ENCODE measurements around the gene C6orf132.

Gene C6orf132

GRCh38 chr6:42152024-42152423 is 9.6 kb upstream of the C6orf132 start:
- no peak for TF ChIP-seq ZNF274 (IDR thresholded peaks at IDR 0.05; ENCODE audit: low read depth, low read length)
- H3K4me3 ChIP-seq (ENCODE audit: low read length) = no peak overlapping the region

- no peak overlapping the region for H3K4me3 ChIP-seq (ENCODE audit: low read length)
- no peak for TF ChIP-seq ZNF274 (IDR thresholded peaks at IDR 0.05; ENCODE audit: low read depth, low read length)
Observed at GRCh38 chr6:42150254-42150653, 7.8 kb upstream of the C6orf132 start.

- TF ChIP-seq ZNF274 (IDR thresholded peaks at IDR 0.05; ENCODE audit: low read depth, low read length) = no peak
- no peak overlapping the region for H3K4me3 ChIP-seq (ENCODE audit: low read length)
Observed at GRCh38 chr6:42148058-42148457, 5.6 kb upstream of the C6orf132 start.

DNA sequence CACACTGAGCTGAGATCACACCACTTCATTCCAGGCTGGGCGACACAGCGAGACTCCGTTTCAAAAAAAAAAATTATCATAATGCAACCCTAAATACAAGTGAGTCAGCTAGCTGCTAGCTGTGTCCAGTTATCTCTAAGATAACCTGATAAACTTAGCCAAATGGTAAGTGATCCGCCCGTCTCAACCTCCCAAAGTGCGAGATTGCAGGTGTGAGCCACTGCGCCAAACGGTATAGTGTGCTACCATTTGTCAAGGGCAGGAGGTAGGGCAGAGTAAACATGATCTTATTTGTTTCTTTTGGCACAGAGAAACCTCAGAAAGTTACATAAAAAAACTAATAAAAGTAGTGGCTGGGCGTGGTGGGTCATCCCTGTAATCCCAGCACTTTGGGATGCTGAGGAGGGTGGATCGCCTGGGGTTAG is 4.7 kb upstream of the C6orf132 start:
- no peak for TF ChIP-seq ZNF274 (IDR thresholded peaks at IDR 0.05; ENCODE audit: low read depth, low read length)
- H3K4me3 ChIP-seq (ENCODE audit: low read length) = no peak overlapping the region

DNA sequence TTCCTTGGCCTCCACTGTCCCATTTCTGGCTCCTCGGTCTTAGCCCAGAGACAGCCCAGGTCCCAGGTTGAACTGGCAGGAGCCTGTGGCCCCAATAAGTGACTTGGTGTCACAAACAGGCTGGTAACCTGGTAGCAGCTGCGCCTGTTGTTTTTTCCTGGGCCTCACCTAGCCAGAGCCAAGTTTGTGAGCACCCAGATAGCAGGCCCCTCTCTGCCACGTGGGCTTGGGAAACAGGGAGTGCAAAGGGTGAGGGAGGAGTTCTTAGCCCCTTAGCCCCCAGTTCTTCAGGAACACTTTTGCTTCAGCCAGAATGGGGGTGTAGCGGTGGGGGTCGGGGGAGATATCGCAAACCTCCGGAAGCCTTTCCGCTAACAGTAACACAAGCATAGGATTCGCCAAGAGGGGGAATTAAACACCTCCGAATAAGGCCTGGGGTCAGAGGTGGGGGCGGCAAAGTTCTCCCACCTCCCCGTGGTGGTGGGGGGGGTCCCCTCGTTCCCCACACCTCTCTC is 760 bp downstream of the C6orf132 start:
- no peak for TF ChIP-seq ZNF274 (IDR thresholded peaks at IDR 0.05; ENCODE audit: low read depth, low read length)
- no peak overlapping the region for H3K4me3 ChIP-seq (ENCODE audit: low read length)

GRCh38 chr6:42140756-42141602 is 1.4 kb downstream of the C6orf132 start:
- no peak overlapping the region for H3K4me3 ChIP-seq (ENCODE audit: low read length)

DNA sequence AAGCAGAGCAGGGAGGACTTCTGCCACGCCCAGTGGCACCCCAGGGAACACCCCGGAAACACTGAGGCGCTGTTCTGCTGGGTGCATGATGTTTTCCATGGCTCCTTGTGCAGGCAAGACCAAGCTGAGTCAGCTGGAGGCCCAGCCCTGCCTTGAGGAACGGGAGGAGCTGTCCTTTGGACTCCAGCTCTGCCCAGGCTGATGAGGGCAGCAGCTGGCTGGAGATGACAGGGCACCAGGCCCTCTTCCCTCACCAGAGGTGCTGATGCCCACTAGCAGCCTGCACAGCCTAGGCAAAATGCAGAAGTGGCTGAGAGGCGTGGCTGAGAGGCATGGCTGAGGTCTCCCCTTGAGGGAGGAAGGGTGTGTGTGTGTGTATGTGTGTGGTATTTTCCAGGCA is 2.4 kb downstream of the C6orf132 start:
- no peak overlapping the region for H3K4me3 ChIP-seq (ENCODE audit: low read length)
- no peak for TF ChIP-seq ZNF274 (IDR thresholded peaks at IDR 0.05; ENCODE audit: low read depth, low read length)

More at GRCh38 chr6:42140756-42141602, 1.4 kb downstream of the C6orf132 start:
- TF ChIP-seq ZNF274 (IDR thresholded peaks at IDR 0.05; ENCODE audit: low read depth, low read length) = no peak

- no peak overlapping the region for H3K4me3 ChIP-seq (ENCODE audit: low read length)
- no peak for TF ChIP-seq ZNF274 (IDR thresholded peaks at IDR 0.05; ENCODE audit: low read depth, low read length)
Observed at GRCh38 chr6:42138630-42139619, 3.5 kb downstream of the C6orf132 start.

- TF ChIP-seq ZNF274 (IDR thresholded peaks at IDR 0.05; ENCODE audit: low read depth, low read length) = no peak
- no peak overlapping the region for H3K4me3 ChIP-seq (ENCODE audit: low read length)
Observed at GRCh38 chr6:42138190-42138589, 4.2 kb downstream of the C6orf132 start.

DNA sequence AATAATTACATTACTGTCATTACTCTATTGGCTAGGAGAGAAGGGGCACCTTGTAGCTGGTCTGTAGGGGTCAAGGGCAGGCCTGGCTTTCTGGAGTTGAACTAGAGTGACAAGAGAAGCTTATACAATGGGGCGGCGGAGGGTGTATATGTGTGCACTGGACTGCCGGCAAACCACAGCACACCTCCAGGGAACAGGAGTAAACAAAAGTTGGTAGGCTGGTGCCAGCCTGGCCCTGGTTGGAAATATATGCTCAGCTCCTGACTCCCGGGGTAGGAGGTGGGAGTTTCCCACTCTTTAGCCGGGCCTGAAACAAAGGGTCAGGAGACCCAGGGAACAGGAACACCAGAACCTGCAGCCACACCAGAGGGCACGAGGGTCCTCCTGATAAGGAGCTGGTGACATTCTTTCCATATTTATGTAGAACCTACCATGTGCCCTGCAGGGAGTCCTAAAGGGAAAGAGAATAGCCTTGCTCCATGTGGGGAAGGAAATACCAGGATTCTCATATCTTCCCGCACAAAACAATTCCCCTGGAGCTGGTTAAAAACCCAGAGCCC is 5.1 kb downstream of the C6orf132 start:
- TF ChIP-seq ZNF274 (IDR thresholded peaks at IDR 0.05; ENCODE audit: low read depth, low read length) = no peak

DNA sequence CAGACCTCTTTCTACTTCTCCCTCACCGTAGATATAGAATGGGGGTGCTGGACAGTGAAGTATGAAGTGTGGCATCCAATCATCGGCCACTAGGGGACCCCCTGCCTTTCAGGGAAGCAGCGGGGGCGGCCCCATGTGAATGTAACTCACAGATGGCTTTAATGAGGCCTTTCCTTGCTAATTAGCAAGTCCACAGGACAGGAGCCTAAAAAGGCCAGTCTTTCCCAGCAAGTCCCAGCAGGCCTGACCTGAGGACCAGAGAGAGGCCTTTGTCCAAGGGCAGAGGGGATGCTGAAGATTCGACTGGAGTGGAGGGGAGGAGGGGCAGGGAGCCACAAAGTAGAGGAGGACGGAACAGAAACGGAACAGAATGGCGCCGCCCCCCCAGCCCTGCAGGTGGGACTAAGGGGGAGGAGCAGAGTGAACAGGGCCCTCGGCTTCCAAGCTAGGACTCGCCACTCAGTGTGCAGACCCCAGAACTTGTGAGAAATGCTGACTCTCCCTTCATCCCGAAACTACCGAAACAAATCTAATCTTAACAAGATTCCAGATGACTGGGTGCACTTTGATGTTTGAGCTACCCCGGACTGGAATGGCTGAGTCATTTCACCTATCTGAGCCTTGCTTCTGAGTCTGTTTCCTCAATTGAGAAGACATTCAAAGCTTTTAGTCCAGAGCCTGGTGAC is 5.8 kb downstream of the C6orf132 start:
- no peak for TF ChIP-seq ZNF274 (IDR thresholded peaks at IDR 0.05; ENCODE audit: low read depth, low read length)

More for the DNA sequence above, 5.1 kb downstream of the C6orf132 start:
- H3K4me3 ChIP-seq (ENCODE audit: low read length) = no peak overlapping the region

DNA sequence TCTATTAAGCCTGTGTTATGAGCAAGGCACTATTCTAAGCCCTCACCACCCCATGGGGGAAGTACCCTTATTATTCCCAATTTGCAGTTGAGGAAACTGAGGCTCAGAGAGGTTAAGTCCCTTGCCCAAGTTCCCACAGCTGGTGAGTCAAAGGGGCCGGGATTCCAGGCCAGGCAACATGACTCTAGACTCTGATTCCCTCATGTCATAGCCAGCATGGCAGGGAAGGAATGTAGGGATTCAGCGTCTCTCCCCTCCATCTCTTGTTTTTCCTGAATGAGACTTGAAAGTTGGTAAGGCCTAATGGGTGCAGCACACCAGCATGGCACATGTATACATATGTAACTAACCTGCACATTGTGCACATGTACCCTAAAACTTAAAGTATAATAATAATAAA is 6.7 kb downstream of the C6orf132 start:
- H3K4me3 ChIP-seq (ENCODE audit: low read length) = no peak overlapping the region
- TF ChIP-seq ZNF274 (IDR thresholded peaks at IDR 0.05; ENCODE audit: low read depth, low read length) = no peak

More for the DNA sequence above, 5.8 kb downstream of the C6orf132 start:
- no peak overlapping the region for H3K4me3 ChIP-seq (ENCODE audit: low read length)

GRCh38 chr6:42135161-42135560 is 7.3 kb downstream of the C6orf132 start:
- no peak for TF ChIP-seq ZNF274 (IDR thresholded peaks at IDR 0.05; ENCODE audit: low read depth, low read length)
- no peak overlapping the region for H3K4me3 ChIP-seq (ENCODE audit: low read length)

Measured in GM08714 (cell line).